GM19351 (cell line): Measurements from ENCODE around the gene NAGK.
"Not testable (repeated sequence)": the region's sequence is repeated elsewhere in the genome, so short reads cannot be mapped to it uniquely, and the experiment has no call there.

Experiments
- ATAC-seq: cut with Tn5 transposase; IDR thresholded peaks from one replicate; pipeline ENCODE4 v1.9.1; 2021; ENCODE audit warnings: mild to moderate bottlenecking, moderate library complexity; ENCODE audit not compliant: unreplicated experiment

NAGK gene

GRCh38 chr2:71102981-71103681, 34.7 kb downstream of the NAGK start:
- ATAC-seq = no peak

DNA sequence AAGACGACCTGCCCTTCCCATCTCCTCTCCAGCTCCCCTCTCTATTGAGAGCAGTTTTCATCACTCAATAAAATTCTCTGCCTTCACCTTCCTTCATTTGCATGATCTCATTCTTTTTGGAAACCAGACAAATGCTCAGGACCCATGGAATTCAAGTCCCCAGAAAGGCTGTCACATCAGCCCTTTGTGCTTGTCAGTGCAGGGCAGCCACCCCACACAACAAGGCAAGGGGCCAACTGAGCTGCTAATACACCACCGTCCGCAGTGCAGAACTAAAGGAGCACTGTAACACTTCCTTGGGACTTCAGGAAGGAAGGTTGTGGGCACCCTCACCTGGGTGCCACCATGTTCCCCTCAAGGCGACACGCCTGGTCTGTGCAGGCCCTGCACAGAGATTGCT, 35.4 kb downstream of the NAGK start:
- no peak for ATAC-seq

- not testable (repeated sequence) for ATAC-seq
Measured at GRCh38 chr2:71106463-71106862, 38.0 kb downstream of the NAGK start.

GRCh38 chr2:71108091-71108490, 39.6 kb downstream of the NAGK start:
- ATAC-seq = no peak

DNA sequence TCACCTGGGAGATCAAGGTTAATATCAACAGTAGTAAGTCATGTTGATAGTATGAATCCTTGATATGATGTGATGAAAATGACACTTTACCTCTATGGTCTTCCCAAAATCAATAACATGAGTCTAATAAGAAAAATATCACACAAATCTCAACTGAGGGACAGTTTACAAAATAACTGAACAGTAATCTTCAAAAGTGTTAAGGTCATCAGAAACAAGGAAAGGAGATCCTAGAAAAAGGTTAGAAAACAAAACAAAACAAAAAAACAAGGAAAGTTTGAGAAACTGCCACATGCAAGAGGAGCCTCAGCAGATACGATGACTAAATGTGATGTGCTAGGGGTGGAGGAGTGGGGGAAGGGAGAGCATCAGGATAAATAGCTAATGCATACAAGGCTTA, 45.4 kb downstream of the NAGK start:
- no peak for ATAC-seq

DNA sequence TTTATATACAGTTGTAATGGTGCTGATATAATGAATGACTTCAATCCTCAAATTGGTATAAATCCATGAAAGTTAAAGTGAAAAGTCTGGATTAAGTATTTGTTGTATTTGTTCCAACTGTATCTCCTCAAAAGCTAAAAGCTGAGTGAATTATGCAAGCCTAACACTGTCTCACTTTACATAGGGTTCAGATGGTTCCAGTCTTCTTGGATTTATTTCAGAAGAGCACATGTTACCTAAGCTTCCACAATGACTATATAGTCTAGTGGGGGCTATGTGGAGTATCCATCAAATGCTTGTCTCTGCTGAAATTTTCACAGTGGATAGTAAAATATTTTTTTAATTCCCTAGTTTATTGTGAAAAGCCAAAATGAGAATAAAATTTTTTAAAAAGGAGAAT, 48.6 kb downstream of the NAGK start:
- no peak for ATAC-seq

DNA sequence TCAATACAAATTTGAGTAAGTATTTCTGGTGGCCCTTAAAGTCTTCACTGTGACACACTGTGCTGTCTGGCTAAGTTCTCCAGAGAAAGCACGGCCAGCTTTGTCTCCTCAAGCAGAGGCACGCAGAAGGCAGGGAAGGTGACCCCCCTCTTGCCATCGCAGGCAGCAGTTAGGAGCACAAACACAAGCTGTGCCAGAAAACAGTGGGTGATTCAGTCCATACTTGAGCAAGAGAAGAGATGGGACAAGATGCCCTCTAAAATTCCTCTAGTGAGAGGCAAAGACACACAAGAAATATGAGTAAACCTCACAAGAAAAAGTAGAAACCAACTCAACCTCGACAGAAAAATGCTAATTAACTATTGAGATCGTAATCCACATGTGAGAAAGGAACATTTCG, 51.7 kb downstream of the NAGK start:
- ATAC-seq = no peak

DNA sequence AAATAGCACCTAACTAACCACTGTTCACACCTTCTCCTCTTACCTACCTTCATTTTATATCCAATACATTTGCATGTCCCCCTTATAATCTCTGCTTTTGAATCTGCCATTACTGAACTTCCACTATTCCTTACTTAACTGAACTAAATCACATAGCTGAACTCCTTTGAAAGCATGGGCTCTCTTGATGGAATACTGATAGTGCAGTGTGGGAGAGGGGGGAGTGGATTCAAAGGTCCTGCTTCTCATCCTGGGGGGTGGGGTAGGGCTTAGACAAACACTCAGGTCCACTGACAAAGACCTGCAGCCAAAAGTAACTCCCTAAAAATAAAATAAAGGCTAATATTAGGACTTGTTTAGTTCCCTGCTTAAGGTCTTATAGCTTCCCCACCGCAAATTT, 53.0 kb downstream of the NAGK start:
- no peak for ATAC-seq

DNA sequence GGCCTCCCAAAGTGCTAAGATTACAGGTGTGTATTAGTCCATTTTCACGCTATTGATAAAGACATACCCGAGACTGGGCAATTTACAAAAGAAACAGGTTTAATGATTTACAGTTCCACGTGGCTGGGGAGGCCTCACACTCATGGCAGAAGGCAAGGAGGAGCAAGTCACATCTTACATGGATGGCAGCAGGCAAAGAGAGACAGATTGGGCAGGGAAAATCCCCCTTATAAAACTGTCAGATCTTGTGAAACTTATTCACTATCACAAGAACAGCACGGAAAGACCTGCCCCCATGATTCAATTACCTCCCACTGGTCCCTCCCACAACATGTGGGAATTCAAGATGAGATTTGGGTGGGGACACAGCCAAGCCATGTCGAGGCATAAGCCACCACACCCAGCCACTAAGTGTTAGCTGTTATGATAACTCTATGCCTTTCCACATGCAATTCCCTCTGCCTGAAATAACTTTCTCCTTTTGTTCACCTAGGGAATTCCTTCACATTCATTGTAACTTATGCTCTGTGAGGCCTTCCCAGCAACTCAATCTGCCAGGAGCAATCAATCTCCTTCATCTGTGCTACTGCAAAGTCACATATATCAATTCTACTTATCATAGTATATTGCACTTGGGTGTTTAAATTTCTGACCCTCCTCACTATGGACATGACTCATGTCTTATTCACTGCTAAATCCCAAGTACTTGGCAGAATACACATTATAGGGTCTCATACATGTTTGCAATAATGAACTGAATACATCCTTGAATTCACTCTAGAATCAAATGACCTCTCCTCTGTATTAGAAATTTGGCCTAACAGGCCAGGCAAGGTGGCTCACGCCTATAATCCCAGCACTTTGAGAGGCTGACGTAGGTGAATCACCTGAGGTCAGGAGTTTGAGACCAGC, 54.2 kb downstream of the NAGK start:
- ATAC-seq = no peak

DNA sequence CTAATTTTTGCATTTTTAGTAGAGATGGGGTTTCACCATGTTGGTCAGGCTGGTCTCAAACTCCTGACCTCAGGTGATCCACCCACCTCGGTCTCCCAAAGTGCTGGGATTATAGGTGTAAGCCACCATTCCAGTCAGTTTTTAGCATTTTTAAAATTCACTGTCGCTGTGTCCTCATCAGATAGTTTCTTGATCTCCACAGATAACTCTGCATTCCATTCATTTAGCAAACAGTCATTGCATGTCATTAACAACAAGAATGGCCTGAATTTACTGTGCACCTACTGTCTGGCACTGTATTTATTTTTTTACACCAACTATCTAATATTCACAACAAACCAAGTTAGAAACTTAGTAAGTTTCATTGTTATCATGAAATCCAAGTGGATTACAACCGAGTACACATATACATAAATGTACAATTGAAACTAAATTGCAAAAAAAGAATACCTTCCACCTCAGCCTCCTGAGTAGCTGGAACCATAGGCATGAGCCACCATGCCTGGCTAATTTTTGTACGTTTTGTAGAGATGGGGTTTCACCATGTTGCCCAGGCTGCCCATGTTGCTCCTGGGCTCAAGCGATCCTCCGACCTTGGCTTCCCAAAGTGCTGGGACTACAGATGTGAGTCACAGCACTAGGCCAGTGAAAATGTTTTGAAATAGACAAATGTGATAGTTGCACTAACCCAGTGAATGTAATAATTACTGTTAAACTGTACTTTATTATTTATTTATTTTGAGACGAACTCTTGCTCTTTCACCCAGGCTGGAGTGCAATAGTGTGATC, 57.3 kb downstream of the NAGK start:
- no peak for ATAC-seq

- ATAC-seq = no peak
Measured at GRCh38 chr2:71126957-71127356, 58.5 kb downstream of the NAGK start.
